HEK293T (cell line): ENCODE data around the gene AKIP1.

Experiments used
- ARNT ChIP-seq: fragments of 450-650 bp; IDR thresholded peaks from 2 replicates; pipeline ENCODE4 v1.6.1; 2017; ENCODE audit warnings: mild to moderate bottlenecking
- BHLHE40 ChIP-seq: fragments of 450-650 bp; IDR thresholded peaks from 2 replicates; pipeline ENCODE4 v1.6.1; 2016; ENCODE audit warnings: mild to moderate bottlenecking, moderate library complexity, borderline replicate concordance
- ELF4 ChIP-seq: fragments of 450-650 bp; IDR thresholded peaks from 2 replicates; pipeline ENCODE4 v1.6.1; 2017; ENCODE audit warnings: antibody characterized with exemption
- FOXA1 ChIP-seq: fragments of 450-650 bp; IDR thresholded peaks from 2 replicates; pipeline ENCODE4 v1.6.1; 2016; ENCODE audit warnings: mild to moderate bottlenecking
- FOXM1 ChIP-seq: fragments of 450-650 bp; IDR thresholded peaks from 2 replicates; pipeline ENCODE4 v1.6.1; 2017; ENCODE audit warnings: mild to moderate bottlenecking, borderline replicate concordance
- HDGF ChIP-seq: fragments of 450-650 bp; IDR thresholded peaks from 2 replicates; pipeline ENCODE4 v1.6.1; 2017; ENCODE audit warnings: antibody characterized with exemption, borderline replicate concordance
- LEF1 ChIP-seq: fragments of 450-650 bp; IDR thresholded peaks from 2 replicates; pipeline ENCODE4 v1.6.1; 2017; ENCODE audit warnings: mild to moderate bottlenecking, borderline replicate concordance
- SUZ12 ChIP-seq: fragments of 450-650 bp; IDR thresholded peaks from 2 replicates; pipeline ENCODE4 v1.6.1; 2016; ENCODE audit warnings: mild to moderate bottlenecking
- TF ChIP-seq, protein P1 (sequence below): fragments of 450-650 bp; IDR thresholded peaks from 2 replicates; pipeline ENCODE4 v1.6.1; 2016

DNA sequence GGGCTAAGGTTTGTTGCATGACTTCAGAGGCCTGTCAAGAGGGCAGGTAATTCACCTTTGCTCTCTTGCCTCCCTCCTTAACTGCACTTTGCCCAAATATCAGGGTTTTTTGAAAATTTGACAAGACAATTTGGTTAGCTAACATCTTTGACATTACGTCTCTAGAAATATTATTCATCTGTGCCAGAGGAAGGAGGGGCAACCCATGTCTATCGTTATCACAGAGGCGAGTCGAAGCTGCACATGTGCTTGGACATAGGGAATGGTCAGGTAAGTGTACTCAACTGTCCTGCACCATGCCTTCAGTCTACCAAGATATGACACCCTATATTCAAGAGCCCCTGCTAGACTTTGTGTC, 3.7 kb downstream of the AKIP1 start:
- no peak for TF ChIP-seq HDGF
- TF ChIP-seq FOXM1, result no peak
- no peak for TF ChIP-seq SUZ12
- TF ChIP-seq, protein P1, sequence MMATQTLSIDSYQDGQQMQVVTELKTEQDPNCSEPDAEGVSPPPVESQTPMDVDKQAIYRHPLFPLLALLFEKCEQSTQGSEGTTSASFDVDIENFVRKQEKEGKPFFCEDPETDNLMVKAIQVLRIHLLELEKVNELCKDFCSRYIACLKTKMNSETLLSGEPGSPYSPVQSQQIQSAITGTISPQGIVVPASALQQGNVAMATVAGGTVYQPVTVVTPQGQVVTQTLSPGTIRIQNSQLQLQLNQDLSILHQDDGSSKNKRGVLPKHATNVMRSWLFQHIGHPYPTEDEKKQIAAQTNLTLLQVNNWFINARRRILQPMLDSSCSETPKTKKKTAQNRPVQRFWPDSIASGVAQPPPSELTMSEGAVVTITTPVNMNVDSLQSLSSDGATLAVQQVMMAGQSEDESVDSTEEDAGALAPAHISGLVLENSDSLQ, result no peak
- TF ChIP-seq ARNT, result no peak
- no peak for TF ChIP-seq ELF4
- TF ChIP-seq LEF1, result no peak
- no peak for TF ChIP-seq FOXA1
- no peak for TF ChIP-seq BHLHE40
